GM23338 (cell line): Measurements from ENCODE around the gene LRR1. TPM values are rescaled to one million over a fixed set of nuclear protein-coding genes. Genes with fewer than 3 reads are reported as not detected.

Source experiments
- ATAC-seq: fragments of 200-7000 bp; cut with Tn5 transposase; 3 replicates; pipeline ENCODE4 v1.9.1; 2020
- DNase-seq: peaks from one replicate; pipeline ENCODE4 v3.0.0-alpha.2; 2015; ENCODE audit warnings: low spot score
- H2AFZ ChIP-seq: fragments of 200-600 bp; sonication (generic); 2 replicates; pipeline ENCODE4 v1.8.0; 2016; ENCODE audit warnings: antibody characterized with exemption, mild to moderate bottlenecking, moderate library complexity
- H3F3A ChIP-seq: fragments of 200-600 bp; sonication (generic); replicated peaks from 2 replicates; pipeline ENCODE4 v1.8.0; 2017; ENCODE audit warnings: antibody characterized with exemption, mixed run types, low read depth
- H3K27ac ChIP-seq: fragments of 200-600 bp; sonication (generic); 2 replicates; pipeline ENCODE4 v1.6.1; 2016; ENCODE audit warnings: low read depth
- H3K27me3 ChIP-seq: fragments of 200-600 bp; sonication (generic); 2 replicates; pipeline ENCODE4 v1.8.0; 2016; ENCODE audit warnings: mild to moderate bottlenecking, mixed run types, moderate library complexity; ENCODE audit not compliant: insufficient read depth
- H3K36me3 ChIP-seq: fragments of 200-600 bp; sonication (generic); 2 replicates; pipeline ENCODE4 v1.8.0; 2016; ENCODE audit warnings: mild to moderate bottlenecking; ENCODE audit not compliant: insufficient read depth
- H3K4me1 ChIP-seq: fragments of 200-600 bp; sonication (generic); 2 replicates; pipeline ENCODE4 v1.8.0; 2016; ENCODE audit warnings: mild to moderate bottlenecking, moderate library complexity; ENCODE audit not compliant: insufficient read depth
- H3K4me2 ChIP-seq: fragments of 200-600 bp; sonication (generic); 2 replicates; pipeline ENCODE4 v1.7.1; 2017; ENCODE audit warnings: mixed run types
- H3K4me3 ChIP-seq: fragments of 200-600 bp; sonication (generic); 2 replicates; pipeline ENCODE4 v1.6.1; 2016; ENCODE audit warnings: mixed run types
- H3K79me2 ChIP-seq: fragments of 200-600 bp; sonication (generic); replicated peaks from 2 replicates; pipeline ENCODE4 v1.8.0; 2017; ENCODE audit warnings: mild to moderate bottlenecking; ENCODE audit not compliant: insufficient read depth
- H3K9me2 ChIP-seq: fragments of 200-600 bp; sonication (generic); 2 replicates; pipeline ENCODE4 v1.8.0; 2017; ENCODE audit not compliant: insufficient read depth
- H4K20me1 ChIP-seq: fragments of 200-600 bp; sonication (generic); replicated peaks from 2 replicates; pipeline ENCODE4 v1.8.0; 2017; ENCODE audit warnings: mild to moderate bottlenecking; ENCODE audit not compliant: insufficient read depth
- H3K27ac Mint-ChIP-seq: 2 replicates; pipeline ENCODE4 v1.8.0; 2020; ENCODE audit warnings: inconsistent platforms, mild to moderate bottlenecking, moderate library complexity, mixed read lengths
- H3K27me3 Mint-ChIP-seq: 3 replicates; pipeline ENCODE4 v1.8.0; 2022; ENCODE audit warnings: low read depth, mild to moderate bottlenecking, moderate library complexity, mixed read lengths, inconsistent platforms; ENCODE audit not compliant: insufficient read depth, poor library complexity
- H3K36me3 Mint-ChIP-seq: 3 replicates; pipeline ENCODE4 v1.8.0; 2021; ENCODE audit warnings: low read depth, mild to moderate bottlenecking, inconsistent platforms, moderate library complexity, mixed read lengths
- H3K4me1 Mint-ChIP-seq: 3 replicates; pipeline ENCODE4 v1.8.0; 2020; ENCODE audit warnings: mild to moderate bottlenecking, inconsistent platforms, mixed read lengths
- H3K4me3 Mint-ChIP-seq: 3 replicates; pipeline ENCODE4 v1.8.0; 2021; ENCODE audit warnings: moderate library complexity, mild to moderate bottlenecking, inconsistent platforms, mixed read lengths
- H3K9me3 Mint-ChIP-seq: 3 replicates; pipeline ENCODE4 v1.8.0; 2020; ENCODE audit warnings: moderate library complexity, mild to moderate bottlenecking, inconsistent platforms, mixed read lengths
- CREB1 ChIP-seq: fragments of 250-450 bp; sonication (Bioruptor Pico); IDR thresholded peaks from 2 replicates; pipeline ENCODE4 v1.5.0; 2020; ENCODE audit warnings: low read depth, mild to moderate bottlenecking, moderate library complexity
- EZH2 ChIP-seq: fragments of 200-600 bp; sonication (generic); IDR thresholded peaks from one replicate; pipeline ENCODE4 v1.8.0; 2017; ENCODE audit warnings: antibody characterized with exemption, mild to moderate bottlenecking, low read depth; ENCODE audit not compliant: unreplicated experiment
- EZH2phosphoT487 ChIP-seq: fragments of 200-600 bp; sonication (generic); IDR thresholded peaks from one replicate; pipeline ENCODE4 v1.8.1; 2018; ENCODE audit warnings: antibody characterized with exemption; ENCODE audit not compliant: unreplicated experiment
- JUNB ChIP-seq: IDR thresholded peaks from one replicate; pipeline ENCODE4 v1.6.1; 2016; ENCODE audit warnings: antibody characterized with exemption; ENCODE audit not compliant: unreplicated experiment
- NANOG ChIP-seq: IDR thresholded peaks from 2 replicates; pipeline ENCODE4 v1.6.1; 2016; ENCODE audit warnings: antibody characterized with exemption, borderline replicate concordance
- POLR2AphosphoS5 ChIP-seq: IDR thresholded peaks from 2 replicates; pipeline ENCODE4 v1.6.1; 2016; ENCODE audit warnings: antibody characterized with exemption, low read depth
- REST ChIP-seq: IDR thresholded peaks from one replicate; pipeline ENCODE4 v1.6.1; 2018; ENCODE audit warnings: antibody characterized with exemption; ENCODE audit not compliant: unreplicated experiment
- ZNF114 ChIP-seq: fragments of 250-450 bp; sonication (Bioruptor Pico); IDR thresholded peaks from 2 replicates; pipeline ENCODE4 v1.5.0; 2020; ENCODE audit warnings: mild to moderate bottlenecking, moderate library complexity
- ZNF331 ChIP-seq: fragments of 250-450 bp; sonication (Bioruptor Pico); IDR thresholded peaks from 2 replicates; pipeline ENCODE4 v1.5.0; 2020; ENCODE audit warnings: low read depth, mild to moderate bottlenecking, moderate library complexity
- polyA plus RNA-seq: library from polyadenylated mRNA; unstranded; fragments of >200 nt; fragmentation: Nextera tagmentation; extraction: Ambion mirVana; gene quantifications from 2 replicates; pipeline ENCODE4 v1.2.1, GENCODE V29; 2016
- total RNA-seq: library from RNA; depleted of rRNA; stranded (reverse); fragments of >200 nt; shearing (Covaris generic); gene quantifications from 2 replicates; pipeline ENCODE4 v1.2.3, GENCODE V29; 2014
- TF ChIP-seq, protein P1 (sequence below): fragments of 250-450 bp; sonication (Bioruptor Pico); IDR thresholded peaks from 2 replicates; pipeline ENCODE4 v1.5.0; 2020; ENCODE audit warnings: mild to moderate bottlenecking, moderate library complexity
- TF ChIP-seq, protein P2 (sequence below): IDR thresholded peaks from 2 replicates; pipeline ENCODE4 v1.6.1; 2016; ENCODE audit warnings: antibody characterized with exemption

LRR1 gene
- total and polyA plus RNA-seq, 2 experiments from 2014 or later = 31.8 to 41.9 TPM

DNA sequence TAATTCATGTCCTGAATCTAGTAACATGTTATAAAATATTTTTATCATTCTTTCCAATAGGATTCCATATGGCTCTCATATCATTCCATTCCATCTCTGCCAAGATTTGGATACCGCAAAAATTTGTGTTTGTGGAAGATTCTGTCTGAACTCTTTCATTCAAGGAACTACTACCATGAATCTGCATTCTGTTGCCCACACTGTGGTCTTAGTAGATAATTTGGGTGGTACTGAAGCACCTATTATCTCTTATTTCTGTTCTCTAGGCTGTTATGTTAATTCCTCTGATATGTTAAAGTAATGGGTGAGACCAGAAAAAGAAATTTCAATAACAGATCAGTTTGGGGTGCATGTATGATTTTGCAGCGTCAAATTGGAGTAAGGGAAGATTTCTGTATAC lies 15.5 kb downstream of the LRR1 start (continued):
- TF ChIP-seq, protein P1, sequence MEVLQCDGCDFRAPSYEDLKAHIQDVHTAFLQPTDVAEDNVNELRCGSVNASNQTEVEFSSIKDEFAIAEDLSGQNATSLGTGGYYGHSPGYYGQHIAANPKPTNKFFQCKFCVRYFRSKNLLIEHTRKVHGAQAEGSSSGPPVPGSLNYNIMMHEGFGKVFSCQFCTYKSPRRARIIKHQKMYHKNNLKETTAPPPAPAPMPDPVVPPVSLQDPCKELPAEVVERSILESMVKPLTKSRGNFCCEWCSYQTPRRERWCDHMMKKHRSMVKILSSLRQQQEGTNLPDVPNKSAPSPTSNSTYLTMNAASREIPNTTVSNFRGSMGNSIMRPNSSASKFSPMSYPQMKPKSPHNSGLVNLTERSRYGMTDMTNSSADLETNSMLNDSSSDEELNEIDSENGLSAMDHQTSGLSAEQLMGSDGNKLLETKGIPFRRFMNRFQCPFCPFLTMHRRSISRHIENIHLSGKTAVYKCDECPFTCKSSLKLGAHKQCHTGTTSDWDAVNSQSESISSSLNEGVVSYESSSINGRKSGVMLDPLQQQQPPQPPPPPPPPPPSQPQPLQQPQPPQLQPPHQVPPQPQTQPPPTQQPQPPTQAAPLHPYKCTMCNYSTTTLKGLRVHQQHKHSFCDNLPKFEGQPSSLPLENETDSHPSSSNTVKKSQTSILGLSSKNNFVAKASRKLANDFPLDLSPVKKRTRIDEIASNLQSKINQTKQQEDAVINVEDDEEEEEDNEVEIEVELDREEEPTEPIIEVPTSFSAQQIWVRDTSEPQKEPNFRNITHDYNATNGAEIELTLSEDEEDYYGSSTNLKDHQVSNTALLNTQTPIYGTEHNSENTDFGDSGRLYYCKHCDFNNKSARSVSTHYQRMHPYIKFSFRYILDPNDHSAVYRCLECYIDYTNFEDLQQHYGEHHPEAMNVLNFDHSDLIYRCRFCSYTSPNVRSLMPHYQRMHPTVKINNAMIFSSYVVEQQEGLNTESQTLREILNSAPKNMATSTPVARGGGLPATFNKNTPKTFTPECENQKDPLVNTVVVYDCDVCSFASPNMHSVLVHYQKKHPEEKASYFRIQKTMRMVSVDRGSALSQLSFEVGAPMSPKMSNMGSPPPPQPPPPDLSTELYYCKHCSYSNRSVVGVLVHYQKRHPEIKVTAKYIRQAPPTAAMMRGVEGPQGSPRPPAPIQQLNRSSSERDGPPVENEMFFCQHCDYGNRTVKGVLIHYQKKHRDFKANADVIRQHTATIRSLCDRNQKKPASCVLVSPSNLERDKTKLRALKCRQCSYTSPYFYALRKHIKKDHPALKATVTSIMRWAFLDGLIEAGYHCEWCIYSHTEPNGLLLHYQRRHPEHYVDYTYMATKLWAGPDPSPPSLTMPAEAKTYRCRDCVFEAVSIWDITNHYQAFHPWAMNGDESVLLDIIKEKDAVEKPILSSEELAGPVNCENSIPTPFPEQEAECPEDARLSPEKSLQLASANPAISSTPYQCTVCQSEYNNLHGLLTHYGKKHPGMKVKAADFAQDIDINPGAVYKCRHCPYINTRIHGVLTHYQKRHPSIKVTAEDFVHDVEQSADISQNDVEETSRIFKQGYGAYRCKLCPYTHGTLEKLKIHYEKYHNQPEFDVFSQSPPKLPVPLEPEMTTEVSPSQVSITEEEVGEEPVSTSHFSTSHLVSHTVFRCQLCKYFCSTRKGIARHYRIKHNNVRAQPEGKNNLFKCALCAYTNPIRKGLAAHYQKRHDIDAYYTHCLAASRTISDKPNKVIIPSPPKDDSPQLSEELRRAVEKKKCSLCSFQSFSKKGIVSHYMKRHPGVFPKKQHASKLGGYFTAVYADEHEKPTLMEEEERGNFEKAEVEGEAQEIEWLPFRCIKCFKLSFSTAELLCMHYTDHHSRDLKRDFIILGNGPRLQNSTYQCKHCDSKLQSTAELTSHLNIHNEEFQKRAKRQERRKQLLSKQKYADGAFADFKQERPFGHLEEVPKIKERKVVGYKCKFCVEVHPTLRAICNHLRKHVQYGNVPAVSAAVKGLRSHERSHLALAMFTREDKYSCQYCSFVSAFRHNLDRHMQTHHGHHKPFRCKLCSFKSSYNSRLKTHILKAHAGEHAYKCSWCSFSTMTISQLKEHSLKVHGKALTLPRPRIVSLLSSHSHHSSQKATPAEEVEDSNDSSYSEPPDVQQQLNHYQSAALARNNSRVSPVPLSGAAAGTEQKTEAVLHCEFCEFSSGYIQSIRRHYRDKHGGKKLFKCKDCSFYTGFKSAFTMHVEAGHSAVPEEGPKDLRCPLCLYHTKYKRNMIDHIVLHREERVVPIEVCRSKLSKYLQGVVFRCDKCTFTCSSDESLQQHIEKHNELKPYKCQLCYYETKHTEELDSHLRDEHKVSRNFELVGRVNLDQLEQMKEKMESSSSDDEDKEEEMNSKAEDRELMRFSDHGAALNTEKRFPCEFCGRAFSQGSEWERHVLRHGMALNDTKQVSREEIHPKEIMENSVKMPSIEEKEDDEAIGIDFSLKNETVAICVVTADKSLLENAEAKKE (CRISPR knock-in tag) = no peak

GRCh38 chr14:49615776-49616175 lies 17.0 kb downstream of the LRR1 start:
- Histone ChIP-seq H3K27ac (peak overlapping the region; percentile 74), H3K9me2 (no peaks in the 10 kb centered on the region), H3K4me3 (no peak overlapping the region), H3F3A (peaks cover 10% of the 10 kb centered on the region), H3K27me3 (no peaks in the 10 kb centered on the region), H2AFZ (no peak overlapping the region), H3K79me2 (peaks cover 44% of the 10 kb centered on the region), H3K4me2 (no peak overlapping the region), H4K20me1 (peaks cover 35% of the 10 kb centered on the region), H3K36me3 (peaks cover 19% of the 10 kb centered on the region), H3K4me1 (no peaks in the 10 kb centered on the region; the same call in 1 of the 2 replicates)
- DNase-seq = no peak
- no peak overlapping the region for H3K4me3 Mint-ChIP-seq
- peaks cover 47% of the 10 kb centered on the region for H3K36me3 Mint-ChIP-seq
- peaks cover 3% of the 10 kb centered on the region; the same call in 2 of the 3 replicates for H3K4me1 Mint-ChIP-seq
- ATAC-seq = no peak
- no peaks in the 10 kb centered on the region for H3K27me3 Mint-ChIP-seq
- H3K9me3 Mint-ChIP-seq = no peaks in the 10 kb centered on the region
- H3K27ac Mint-ChIP-seq = no peak overlapping the region; the same call in 1 of the 2 replicates
- TF ChIP-seq POLR2AphosphoS5 (no peak), ZNF331 (CRISPR knock-in tag) (no peak), ZNF114 (CRISPR knock-in tag) (no peak), JUNB (no peak), REST (no peak), EZH2phosphoT487 (no peak), EZH2 (no peak), NANOG (no peak), CREB1 (no peak)
- TF ChIP-seq, protein P2, sequence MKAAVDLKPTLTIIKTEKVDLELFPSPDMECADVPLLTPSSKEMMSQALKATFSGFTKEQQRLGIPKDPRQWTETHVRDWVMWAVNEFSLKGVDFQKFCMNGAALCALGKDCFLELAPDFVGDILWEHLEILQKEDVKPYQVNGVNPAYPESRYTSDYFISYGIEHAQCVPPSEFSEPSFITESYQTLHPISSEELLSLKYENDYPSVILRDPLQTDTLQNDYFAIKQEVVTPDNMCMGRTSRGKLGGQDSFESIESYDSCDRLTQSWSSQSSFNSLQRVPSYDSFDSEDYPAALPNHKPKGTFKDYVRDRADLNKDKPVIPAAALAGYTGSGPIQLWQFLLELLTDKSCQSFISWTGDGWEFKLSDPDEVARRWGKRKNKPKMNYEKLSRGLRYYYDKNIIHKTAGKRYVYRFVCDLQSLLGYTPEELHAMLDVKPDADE = no peak
